ENCODE data around the gene CIROP. TPM values are rescaled to one million over a fixed set of nuclear protein-coding genes. Genes with fewer than 3 reads are reported as not detected.

CIROP gene
- total and polyA plus RNA-seq, 2 donors (not counting 1 experiment from before 2014, with no cell fraction given), result 0.09 to 0.17 TPM

GRCh38 chr14:23149745-23150144 is 45.0 kb upstream of the CIROP start:
- no peak for DNase-seq (ENCODE audit: low read depth in 2 of 2)
- H3K27me3 ChIP-seq (ENCODE audit: control insufficient read depth, insufficient read depth, low read length), result no peaks in the 10 kb centered on the region
- H2AFZ ChIP-seq (ENCODE audit: low read length), result no peak overlapping the region
- H3K9me3 ChIP-seq (ENCODE audit: control insufficient read depth, insufficient read depth, low read depth, low read length), result no peaks in the 10 kb centered on the region
- no peak overlapping the region for H3K4me2 ChIP-seq (ENCODE audit: extremely low read depth, insufficient read depth, low read length)
- H3K27ac ChIP-seq (ENCODE audit: insufficient read depth, low read length), result no peak overlapping the region
- no peak overlapping the region for H3K9ac ChIP-seq (ENCODE audit: insufficient read depth, low read length)
- H3K4me3 ChIP-seq (replicated peaks in 1 of 4; ENCODE audit: control extremely low read depth in 1 of 4, insufficient read depth in 1 of 4, low read depth in 3 of 4, low read length in 4 of 4), result no peak overlapping the region
- H4K20me1 ChIP-seq (ENCODE audit: control insufficient read depth, extremely low read depth, insufficient read depth, low read length), result no peaks in the 10 kb centered on the region
- no peaks in the 10 kb centered on the region for H3K79me2 ChIP-seq (ENCODE audit: control insufficient read depth, insufficient read depth, low read length)
- no peak for TF ChIP-seq CTCF (conservative IDR thresholded peaks at IDR 0.05 in 1 of 2, IDR thresholded peaks at IDR 0.05 in 1 of 2; ENCODE audit: low read depth in 1 of 2, low read length in 2 of 2)
- TF ChIP-seq EZH2 (IDR thresholded peaks at IDR 0.05; ENCODE audit: low read length, missing control alignments), result no peak
- no peaks in the 10 kb centered on the region for H3K36me3 ChIP-seq (ENCODE audit: control insufficient read depth, insufficient read depth, low read length)
- H3K4me1 ChIP-seq (ENCODE audit: control insufficient read depth, extremely low read depth, insufficient read depth, low read length), result peaks cover 4% of the 10 kb centered on the region

- Histone ChIP-seq H4K20me1 (ENCODE audit: control insufficient read depth, extremely low read depth, insufficient read depth, low read length) (no peaks in the 10 kb centered on the region), H3K79me2 (ENCODE audit: control insufficient read depth, insufficient read depth, low read length) (no peaks in the 10 kb centered on the region), H3K27ac (ENCODE audit: insufficient read depth, low read length) (no peak overlapping the region), H3K4me3 (replicated peaks in 1 of 4; ENCODE audit: control extremely low read depth in 1 of 4, insufficient read depth in 1 of 4, low read depth in 3 of 4, low read length in 4 of 4) (no peak overlapping the region), H3K36me3 (ENCODE audit: control insufficient read depth, insufficient read depth, low read length) (no peaks in the 10 kb centered on the region), H3K4me1 (ENCODE audit: control insufficient read depth, extremely low read depth, insufficient read depth, low read length) (no peaks in the 10 kb centered on the region), H2AFZ (ENCODE audit: low read length) (no peak overlapping the region), H3K9ac (ENCODE audit: insufficient read depth, low read length) (no peak overlapping the region), H3K9me3 (ENCODE audit: control insufficient read depth, insufficient read depth, low read depth, low read length) (no peaks in the 10 kb centered on the region), H3K27me3 (ENCODE audit: control insufficient read depth, insufficient read depth, low read length) (no peaks in the 10 kb centered on the region), H3K4me2 (ENCODE audit: extremely low read depth, insufficient read depth, low read length) (no peak overlapping the region)
- DNase-seq (ENCODE audit: low read depth in 2 of 2), result peak in 1 of 2 donors; percentile 38
- no peak for TF ChIP-seq CTCF (conservative IDR thresholded peaks at IDR 0.05 in 1 of 2, IDR thresholded peaks at IDR 0.05 in 1 of 2; ENCODE audit: low read depth in 1 of 2, low read length in 2 of 2)
- no peak for TF ChIP-seq EZH2 (IDR thresholded peaks at IDR 0.05; ENCODE audit: low read length, missing control alignments)
These were observed 43.9 kb upstream of the CIROP start for GRCh38 chr14:23148591-23149249.

GRCh38 chr14:23147676-23148075 is 42.9 kb upstream of the CIROP start:
- Histone ChIP-seq H4K20me1 (ENCODE audit: control insufficient read depth, extremely low read depth, insufficient read depth, low read length) (no peaks in the 10 kb centered on the region), H3K36me3 (ENCODE audit: control insufficient read depth, insufficient read depth, low read length) (no peaks in the 10 kb centered on the region), H3K79me2 (ENCODE audit: control insufficient read depth, insufficient read depth, low read length) (no peaks in the 10 kb centered on the region), H3K4me1 (ENCODE audit: control insufficient read depth, extremely low read depth, insufficient read depth, low read length) (no peaks in the 10 kb centered on the region), H3K27me3 (ENCODE audit: control insufficient read depth, insufficient read depth, low read length) (no peaks in the 10 kb centered on the region), H2AFZ (ENCODE audit: low read length) (no peak overlapping the region), H3K9ac (ENCODE audit: insufficient read depth, low read length) (no peak overlapping the region), H3K4me2 (ENCODE audit: extremely low read depth, insufficient read depth, low read length) (no peak overlapping the region), H3K27ac (ENCODE audit: insufficient read depth, low read length) (no peak overlapping the region), H3K9me3 (ENCODE audit: control insufficient read depth, insufficient read depth, low read depth, low read length) (no peaks in the 10 kb centered on the region), H3K4me3 (replicated peaks in 1 of 4; ENCODE audit: control extremely low read depth in 1 of 4, insufficient read depth in 1 of 4, low read depth in 3 of 4, low read length in 4 of 4) (no peak overlapping the region)
- TF ChIP-seq CTCF (conservative IDR thresholded peaks at IDR 0.05 in 1 of 2, IDR thresholded peaks at IDR 0.05 in 1 of 2; ENCODE audit: low read depth in 1 of 2, low read length in 2 of 2) (no peak), EZH2 (IDR thresholded peaks at IDR 0.05; ENCODE audit: low read length, missing control alignments) (no peak)
- DNase-seq (ENCODE audit: low read depth in 2 of 2), result peak; percentile 39 to 49

Measured in fibroblast of lung (primary cell).